Measurements from ENCODE around the gene SHMT2.

SHMT2 gene

DNA sequence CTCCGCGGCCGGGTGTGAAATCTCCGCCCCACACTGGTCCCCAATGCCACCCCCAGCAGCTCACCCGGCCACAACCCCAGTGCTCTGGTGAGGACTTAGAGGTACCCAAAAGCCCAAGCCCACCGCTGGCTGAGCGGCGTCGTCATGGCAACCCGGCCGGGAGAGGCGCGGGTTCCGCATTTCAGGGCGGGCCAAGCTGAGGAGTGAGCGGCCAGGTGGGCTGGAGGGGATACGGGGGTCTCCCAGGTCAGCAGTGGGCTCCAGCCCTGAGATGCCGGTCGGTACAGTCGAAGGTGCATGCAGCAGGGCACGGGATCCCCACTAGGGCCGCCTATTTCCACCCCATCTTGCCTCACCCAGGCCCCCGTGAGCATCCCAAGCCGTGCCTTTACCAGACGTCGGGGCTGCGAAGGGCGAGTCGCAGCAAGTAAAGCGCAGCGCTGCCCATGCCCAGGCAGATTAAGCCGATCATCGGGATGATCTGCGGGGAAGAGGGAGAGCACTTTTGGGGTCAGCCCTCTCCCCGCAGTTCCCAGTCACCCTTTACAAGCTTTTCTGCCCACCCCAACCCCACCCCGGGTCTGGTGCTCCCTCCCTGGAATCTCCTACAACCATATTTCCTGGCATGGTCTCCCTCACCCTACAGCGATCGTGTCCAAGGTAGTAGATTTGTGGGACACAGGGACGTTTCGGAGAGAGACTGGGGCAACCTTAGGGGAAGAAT, 6.9 kb downstream of the SHMT2 start:
- peaks cover 74 to 95% (median 89%) of the 10 kb centered on the region in 10 experiments for H3K4me1 ChIP-seq
- no peak overlapping the region for H3K4me3 ChIP-seq
- peaks cover 27 to 84% (median 82%) of the 10 kb centered on the region in 11 experiments; a peak in 21 of 22 replicates for H4K20me1 ChIP-seq
- H3K36me3 ChIP-seq, result peaks cover 30 to 49% (median 43%) of the 10 kb centered on the region in 11 experiments
- no peak overlapping the region for H3K9ac ChIP-seq
- no peak overlapping the region for H3K27ac ChIP-seq
- no peak for TF ChIP-seq Cebpa-rat (IDR thresholded peaks at IDR 0.05)
- H3K9me3 ChIP-seq (replicated peaks in 1 of 11), result no peaks in the 10 kb centered on the region
- peaks cover 57 to 95% (median 89%) of the 10 kb centered on the region in 11 experiments for H3K27me3 ChIP-seq
- peak overlapping the region in 5 of 11 experiments; percentile 1 to 99 (median 23); a peak in 4 of 22 replicates for H3K4me2 ChIP-seq

DNA sequence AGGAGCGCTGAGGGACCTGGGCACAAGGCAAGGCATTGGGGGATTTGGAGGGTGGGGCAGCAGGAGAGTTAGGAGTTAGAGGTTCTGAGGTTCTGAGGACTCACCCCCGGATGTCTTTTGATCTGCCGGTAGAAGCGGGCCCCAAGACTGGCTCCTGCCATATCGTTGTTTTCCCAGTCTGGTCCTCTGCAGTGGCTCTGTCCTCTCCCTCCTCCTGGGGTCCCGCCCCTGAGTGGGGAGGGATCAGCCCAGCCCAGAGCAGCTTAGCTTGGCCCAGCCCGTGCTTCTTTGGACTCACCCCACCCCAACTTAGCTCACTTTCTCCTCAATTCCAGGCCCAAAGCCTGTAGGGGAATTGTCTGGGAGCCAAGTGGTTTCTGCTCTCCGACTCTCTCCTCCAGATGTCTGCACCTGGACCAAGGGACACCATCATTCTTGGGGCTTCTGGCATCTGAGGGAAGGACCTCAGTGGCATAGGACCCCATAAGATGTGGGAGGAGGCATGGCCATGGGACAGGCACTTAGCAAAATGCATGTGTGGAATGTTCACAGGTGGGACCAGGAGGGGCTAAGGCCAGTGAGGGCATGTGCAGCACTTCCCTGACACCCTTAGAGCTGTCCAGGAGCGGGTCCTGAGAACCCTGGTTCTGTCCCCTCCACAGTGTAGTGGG, 7.5 kb downstream of the SHMT2 start:
- Histone ChIP-seq H3K27me3 (peaks cover 64 to 100% (median 96%) of the 10 kb centered on the region in 11 experiments), H3K9ac (no peak overlapping the region), H3K4me2 (peak overlapping the region in 4 of 11 experiments; percentile 92 to 100 (median 99); a peak in 3 of 22 replicates), H3K9me3 (replicated peaks in 1 of 11) (no peaks in the 10 kb centered on the region), H3K4me3 (no peak overlapping the region), H3K4me1 (peaks cover 74 to 95% (median 89%) of the 10 kb centered on the region in 10 experiments), H3K27ac (no peak overlapping the region), H4K20me1 (peaks cover 33 to 84% (median 82%) of the 10 kb centered on the region in 11 experiments; a peak in 21 of 22 replicates), H3K36me3 (peaks cover 23 to 42% (median 36%) of the 10 kb centered on the region in 11 experiments)
- TF ChIP-seq Cebpa-rat (IDR thresholded peaks at IDR 0.05), result no peak

- Histone ChIP-seq H3K4me1 (peaks cover 74 to 95% (median 89%) of the 10 kb centered on the region in 10 experiments), H3K4me2 (peak overlapping the region; percentile 92 to 100 (median 99); a peak in 21 of 22 replicates), H3K27me3 (peaks cover 69 to 100% (median 100%) of the 10 kb centered on the region in 11 experiments), H4K20me1 (peaks cover 36 to 84% (median 82%) of the 10 kb centered on the region in 11 experiments; a peak in 21 of 22 replicates), H3K36me3 (peaks cover 18 to 37% (median 31%) of the 10 kb centered on the region in 11 experiments), H3K9ac (no peak overlapping the region), H3K27ac (no peak overlapping the region), H3K4me3 (peak overlapping the region in 8 of 10 experiments; percentile 60 to 80 (median 66); a peak in 9 of 20 replicates), H3K9me3 (replicated peaks in 1 of 11) (no peaks in the 10 kb centered on the region)
- no peak for TF ChIP-seq Cebpa-rat (IDR thresholded peaks at IDR 0.05)
Observed at GRCh38 chr12:57237596-57237931, 8.1 kb downstream of the SHMT2 start.

- Histone ChIP-seq H3K27ac (no peak overlapping the region), H4K20me1 (peaks cover 36 to 84% (median 79%) of the 10 kb centered on the region in 11 experiments; a peak in 21 of 22 replicates), H3K4me2 (peak overlapping the region; percentile 92 to 100 (median 99)), H3K4me1 (peaks cover 74 to 95% (median 89%) of the 10 kb centered on the region in 10 experiments), H3K9me3 (replicated peaks in 1 of 11) (no peaks in the 10 kb centered on the region), H3K27me3 (peaks cover 75 to 100% (median 100%) of the 10 kb centered on the region in 11 experiments), H3K4me3 (peak overlapping the region; percentile 60 to 80 (median 66)), H3K36me3 (peaks cover 12 to 31% (median 25%) of the 10 kb centered on the region in 11 experiments), H3K9ac (peak overlapping the region in 9 of 11 experiments; percentile 4 to 87 (median 46); a peak in 11 of 22 replicates)
- no peak for TF ChIP-seq Cebpa-rat (IDR thresholded peaks at IDR 0.05)
Observed at GRCh38 chr12:57237932-57238853, 8.7 kb downstream of the SHMT2 start.

- H3K4me3 ChIP-seq, result peak overlapping the region; percentile 60 to 80 (median 66)
- H3K4me1 ChIP-seq, result peaks cover 70 to 95% (median 89%) of the 10 kb centered on the region in 10 experiments
- peak overlapping the region; percentile 92 to 100 (median 99) for H3K4me2 ChIP-seq
- peak overlapping the region in 10 of 11 experiments; percentile 27 to 87 (median 76); a peak in 19 of 22 replicates for H3K9ac ChIP-seq
- H3K27ac ChIP-seq, result peak overlapping the region in 7 of 11 experiments; percentile 39 to 86 (median 69); a peak in 9 of 22 replicates
- peaks cover 33 to 84% (median 70%) of the 10 kb centered on the region in 11 experiments; a peak in 21 of 22 replicates for H4K20me1 ChIP-seq
- peaks cover 4 to 23% (median 17%) of the 10 kb centered on the region in 11 experiments for H3K36me3 ChIP-seq
- H3K27me3 ChIP-seq, result peaks cover 83 to 100% (median 100%) of the 10 kb centered on the region in 11 experiments
- no peak for TF ChIP-seq Cebpa-rat (IDR thresholded peaks at IDR 0.05)
- H3K9me3 ChIP-seq (replicated peaks in 1 of 11), result no peaks in the 10 kb centered on the region
Observed at GRCh38 chr12:57238854-57239554, 9.5 kb downstream of the SHMT2 start.

- peaks cover 88 to 100% (median 100%) of the 10 kb centered on the region in 11 experiments for H3K27me3 ChIP-seq
- peaks cover 0 to 17% (median 11%) of the 10 kb centered on the region in 11 experiments; a peak in 15 of 22 replicates for H3K36me3 ChIP-seq
- no peaks in the 10 kb centered on the region for H3K9me3 ChIP-seq (replicated peaks in 1 of 11)
- H3K4me1 ChIP-seq, result peaks cover 66 to 91% (median 86%) of the 10 kb centered on the region in 10 experiments
- H3K9ac ChIP-seq, result peak overlapping the region; percentile 27 to 87 (median 76)
- peak overlapping the region; percentile 60 to 80 (median 66) for H3K4me3 ChIP-seq
- no peak for TF ChIP-seq Cebpa-rat (IDR thresholded peaks at IDR 0.05)
- H3K4me2 ChIP-seq, result peak overlapping the region; percentile 92 to 100 (median 99)
- H3K27ac ChIP-seq, result peak overlapping the region; percentile 36 to 86 (median 66); a peak in 21 of 22 replicates
- H4K20me1 ChIP-seq, result peaks cover 27 to 84% (median 70%) of the 10 kb centered on the region in 11 experiments; a peak in 21 of 22 replicates
Observed at GRCh38 chr12:57239587-57240065, 10.1 kb downstream of the SHMT2 start.

- peaks cover 21 to 78% (median 63%) of the 10 kb centered on the region in 11 experiments; a peak in 21 of 22 replicates for H4K20me1 ChIP-seq
- H3K4me3 ChIP-seq, result peak overlapping the region; percentile 60 to 80 (median 66)
- H3K9ac ChIP-seq, result peak overlapping the region; percentile 27 to 87 (median 76)
- H3K36me3 ChIP-seq, result peaks cover 0 to 10% (median 4%) of the 10 kb centered on the region in 11 experiments; a peak in 12 of 22 replicates
- H3K4me2 ChIP-seq, result peak overlapping the region; percentile 92 to 100 (median 99)
- no peak for TF ChIP-seq Cebpa-rat (IDR thresholded peaks at IDR 0.05)
- peak overlapping the region; percentile 36 to 86 (median 66); a peak in 21 of 22 replicates for H3K27ac ChIP-seq
- peaks cover 87 to 100% (median 100%) of the 10 kb centered on the region in 11 experiments for H3K27me3 ChIP-seq
- H3K9me3 ChIP-seq (replicated peaks in 1 of 11), result no peaks in the 10 kb centered on the region
- peaks cover 65 to 89% (median 84%) of the 10 kb centered on the region in 10 experiments for H3K4me1 ChIP-seq
Observed at GRCh38 chr12:57240066-57240921, 10.8 kb downstream of the SHMT2 start.
